Right atrium auricular region (tissue), 2 donors: ENCODE measurements around the gene MYL6. TPM values are rescaled to one million over a fixed set of nuclear protein-coding genes. Genes with fewer than 3 reads are reported as not detected.
A peak's percentile ranks its signal among the peaks of the same experiment; 100 is the strongest.

ENCODE experiments used
- DNase-seq: peaks from one replicate; pipeline ENCODE4 v3.0.0-alpha.2; 2019; ENCODE audit warnings: low spot score
- H3K27ac ChIP-seq, 2 donors: fragments of 200-600 bp; sonication (generic); 1 replicate in 1 of 2; 2 replicates in 1 of 2; pipeline ENCODE4 v1.5.1; 2016 to 2019
- H3K27me3 ChIP-seq, 2 donors: fragments of 200-600 bp; sonication (generic); one replicate each; pipeline versions ENCODE4 v1.5.1 to v1.6.0; 2017 to 2019
- H3K36me3 ChIP-seq: fragments of 200-600 bp; sonication (generic); one replicate; pipeline ENCODE4 v1.5.1; 2016
- H3K4me1 ChIP-seq, 2 donors: fragments of 200-600 bp; sonication (generic); one replicate each; pipeline versions ENCODE4 v1.5.1 to v1.6.0; 2017 to 2019
- H3K4me3 ChIP-seq, 2 donors: fragments of 200-600 bp; sonication (generic); 1 replicate in 1 of 2; 2 replicates in 1 of 2; pipeline ENCODE4 v1.5.1; 2017 to 2019; ENCODE audit warnings: mild to moderate bottlenecking in 1 of 2, moderate library complexity in 1 of 2
- H3K9me3 ChIP-seq, 2 donors: fragments of 200-600 bp; sonication (generic); one replicate each; pipeline ENCODE4 v1.5.1; 2019
- CTCF ChIP-seq, 2 donors: fragments of 200-600 bp; sonication (generic); IDR thresholded peaks; one replicate each; pipeline ENCODE4 v1.5.1; 2019; ENCODE audit warnings: antibody characterized with exemption in 2 of 2
- total RNA-seq, 2 donors: library from RNA; depleted of rRNA; stranded (reverse); fragments of >200 nt; gene quantifications; one replicate each; pipeline ENCODE4 v1.1.0, GENCODE V29; 2016

The MYL6 gene
- total RNA-seq, 2 donors from 2014 or later = 567 to 1,179 TPM

DNA sequence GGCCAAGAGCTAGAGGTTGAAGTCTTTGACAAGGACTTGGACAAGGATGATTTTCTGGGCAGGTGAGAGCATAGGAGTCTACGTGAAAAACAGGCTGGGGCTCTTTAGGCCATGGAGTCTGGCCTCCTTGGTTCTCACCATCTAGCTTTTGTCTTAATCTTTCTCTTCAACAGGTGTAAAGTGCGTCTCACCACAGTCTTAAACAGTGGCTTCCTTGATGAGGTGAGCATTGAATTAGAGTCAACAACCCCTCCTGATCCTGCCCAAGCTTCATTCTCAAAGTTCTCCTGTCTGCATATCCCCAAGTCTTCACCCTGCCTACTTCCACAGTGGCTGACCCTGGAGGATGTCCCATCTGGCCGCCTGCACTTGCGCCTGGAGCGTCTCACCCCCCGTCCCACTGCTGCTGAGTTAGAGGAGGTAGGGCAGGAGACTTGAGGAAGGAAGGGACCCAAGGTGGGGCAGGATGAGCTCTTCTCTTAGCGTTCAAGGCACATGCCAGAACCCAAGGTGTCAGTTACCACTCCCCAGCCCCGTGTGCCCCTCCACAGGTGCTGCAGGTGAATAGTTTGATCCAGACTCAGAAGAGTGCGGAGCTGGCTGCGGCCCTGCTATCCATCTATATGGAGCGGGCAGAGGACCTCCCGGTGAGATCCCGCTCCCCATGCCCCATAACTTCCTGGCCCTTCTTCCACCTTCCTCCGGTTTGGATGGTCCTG, 20.1 kb upstream of the MYL6 start:
- H3K36me3 ChIP-seq = peaks cover 88% of the 10 kb centered on the region

GRCh38 chr12:56141946-56142784, 16.0 kb upstream of the MYL6 start:
- Histone ChIP-seq H3K36me3 (peaks cover 75% of the 10 kb centered on the region), H3K4me3 (no peak overlapping the region), H3K9me3 (no peaks in the 10 kb centered on the region), H3K27ac (peak overlapping the region in 1 of 2 donors; percentile 74), H3K27me3 (no peaks in the 10 kb centered on the region), H3K4me1 (peaks cover 0 to 16% of the 10 kb centered on the region in 2 donors)
- TF ChIP-seq CTCF (IDR thresholded peaks at IDR 0.05) = no peak
- DNase-seq = no peak

More for the DNA sequence above, 20.1 kb upstream of the MYL6 start:
- H3K4me1 ChIP-seq = peaks cover 0 to 2% of the 10 kb centered on the region in 2 donors
- H3K27ac ChIP-seq = no peak overlapping the region
- no peak overlapping the region for H3K4me3 ChIP-seq
- TF ChIP-seq CTCF (IDR thresholded peaks at IDR 0.05) = no peak
- DNase-seq = no peak
- no peaks in the 10 kb centered on the region for H3K27me3 ChIP-seq
- H3K9me3 ChIP-seq = no peaks in the 10 kb centered on the region

DNA sequence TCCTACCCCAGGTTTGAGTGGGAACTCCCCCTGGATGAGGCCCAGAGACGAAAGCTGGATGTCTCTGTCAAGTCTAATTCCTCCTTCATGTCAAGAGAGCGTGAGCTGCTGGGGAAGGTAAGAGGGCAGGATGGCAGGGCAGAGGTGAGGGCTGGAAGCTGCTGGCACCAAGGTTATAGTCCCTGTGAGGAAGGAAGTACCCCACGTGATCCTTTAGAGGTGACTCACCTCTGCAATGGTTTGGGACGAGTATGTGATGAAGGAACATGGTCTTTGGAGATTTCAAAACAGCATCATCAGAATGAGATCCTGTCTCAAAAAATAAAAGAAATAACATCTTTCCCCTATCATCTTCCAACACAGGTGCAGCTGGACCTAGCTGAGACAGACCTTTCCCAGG, 14.9 kb upstream of the MYL6 start:
- Histone ChIP-seq H3K36me3 (peaks cover 64% of the 10 kb centered on the region), H3K4me1 (peaks cover 0 to 18% of the 10 kb centered on the region in 2 donors), H3K27ac (peak overlapping the region; percentile 67 to 74), H3K4me3 (no peak overlapping the region), H3K27me3 (no peaks in the 10 kb centered on the region), H3K9me3 (no peaks in the 10 kb centered on the region)
- no peak for TF ChIP-seq CTCF (IDR thresholded peaks at IDR 0.05)
- no peak for DNase-seq

- no peaks in the 10 kb centered on the region for H3K27me3 ChIP-seq
Measured at GRCh38 chr12:56143870-56144269, 14.3 kb upstream of the MYL6 start.

GRCh38 chr12:56145217-56145616, 12.9 kb upstream of the MYL6 start:
- Histone ChIP-seq H3K4me3 (no peak overlapping the region), H3K4me1 (peaks cover 0 to 18% of the 10 kb centered on the region in 2 donors), H3K27me3 (no peaks in the 10 kb centered on the region), H3K36me3 (peaks cover 44% of the 10 kb centered on the region), H3K9me3 (no peaks in the 10 kb centered on the region), H3K27ac (peak overlapping the region; percentile 59 to 74)
- TF ChIP-seq CTCF (IDR thresholded peaks at IDR 0.05) = no peak
- DNase-seq = no peak

More at GRCh38 chr12:56143870-56144269, 14.3 kb upstream of the MYL6 start:
- Histone ChIP-seq H3K4me3 (no peak overlapping the region), H3K4me1 (peaks cover 0 to 18% of the 10 kb centered on the region in 2 donors), H3K36me3 (peaks cover 58% of the 10 kb centered on the region), H3K27ac (peak overlapping the region; percentile 67 to 74), H3K9me3 (no peaks in the 10 kb centered on the region)
- TF ChIP-seq CTCF (IDR thresholded peaks at IDR 0.05) = no peak
- DNase-seq = no peak
